H1 (cell line): Measurements from ENCODE around the gene TIE1. TPM values are rescaled to one million over a fixed set of nuclear protein-coding genes. Genes with fewer than 3 reads are reported as not detected.

ENCODE experiments used
- CTCF ChIA-PET: fragments of 300-600 bp; sonication (Branson Sonifier 250); formaldehyde crosslinking; loops from one replicate; lab custom pipeline; 2021; ENCODE audit not compliant: partially characterized antibody; lab: Charles Lee
- POLR2A ChIA-PET: fragments of 300-600 bp; sonication (Branson Sonifier 250); formaldehyde crosslinking; loops from one replicate; lab custom pipeline; 2021; ENCODE audit warnings: inconsistent platforms; ENCODE audit not compliant: partially characterized antibody; lab: Charles Lee
- DNase-seq, 2 experiments: peaks; one replicate each; pipeline versions ENCODE4 v3.0.0 to v3.0.0-alpha.2; 2010 to 2022; ENCODE audit warnings: low spot score in 2 of 2, low read depth in 1 of 2, mixed read lengths in 1 of 2
- FAIRE-seq: peaks from 2 replicates; lab custom pipeline; 2011; peaks lifted over from hg19 to GRCh38; lab: Jason Lieb, UNC
- H2AFZ ChIP-seq: 2 replicates; pipeline ENCODE4 v1.8.1; 2012; ENCODE audit warnings: low read length, inconsistent platforms
- H2AK5ac ChIP-seq: 2 replicates; pipeline ENCODE4 v1.6.1; 2013; ENCODE audit warnings: low read depth, low read length
- H2BK120ac ChIP-seq: replicated peaks from 2 replicates; pipeline ENCODE3; 2013; ENCODE audit warnings: low read depth, low read length, inconsistent platforms
- H2BK12ac ChIP-seq: 2 replicates; pipeline ENCODE4 v1.6.1; 2013; ENCODE audit warnings: low read depth, low read length
- H2BK15ac ChIP-seq: 2 replicates; pipeline ENCODE4 v1.6.1; 2013; ENCODE audit warnings: low read length
- H2BK20ac ChIP-seq: 2 replicates; pipeline ENCODE4 v1.6.1; 2013; ENCODE audit warnings: low read length
- H2BK5ac ChIP-seq: 2 replicates; pipeline ENCODE4 v1.6.1; 2013; ENCODE audit warnings: low read depth, low read length
- H3K14ac ChIP-seq: 2 replicates; pipeline ENCODE4 v1.6.1; 2013; ENCODE audit warnings: inconsistent platforms; ENCODE audit not compliant: insufficient read length
- H3K18ac ChIP-seq: 2 replicates; pipeline ENCODE4 v1.6.1; 2013; ENCODE audit warnings: low read length; ENCODE audit errors: extremely low read depth
- H3K23ac ChIP-seq: 2 replicates; pipeline ENCODE4 v1.6.1; 2013; ENCODE audit warnings: inconsistent platforms; ENCODE audit not compliant: insufficient read length
- H3K23me2 ChIP-seq: 2 replicates; pipeline ENCODE4 v1.6.1; 2013; ENCODE audit warnings: low read depth, low read length
- H3K27ac ChIP-seq: 2 replicates; pipeline ENCODE4 v1.6.1; 2011; ENCODE audit warnings: low read depth, low read length, inconsistent platforms
- H3K27me3 ChIP-seq, 4 experiments: replicated peaks in 1 of 4; 1 replicate in 1 of 4; 2 replicates in 3 of 4; pipeline versions ENCODE4 v1.6.1 to v1.8.1; 2011 to 2013; ENCODE audit warnings: low read length in 3 of 4, mild to moderate bottlenecking in 3 of 4, inconsistent platforms in 2 of 4, mixed read lengths in 2 of 4, moderate library complexity in 1 of 4; ENCODE audit not compliant: control insufficient read depth in 3 of 4, insufficient read depth in 3 of 4; ENCODE audit errors: extremely low read depth in 1 of 4
- H3K36me3 ChIP-seq, 4 experiments: 2 replicates each; pipeline versions ENCODE4 v1.6.1 to v1.8.1; 2011 to 2013; ENCODE audit warnings: mild to moderate bottlenecking in 4 of 4, low read length in 3 of 4, moderate library complexity in 2 of 4, control low read depth in 1 of 4, inconsistent platforms in 1 of 4; ENCODE audit not compliant: insufficient read depth in 4 of 4, control insufficient read depth in 2 of 4
- H3K4ac ChIP-seq: replicated peaks from 2 replicates; pipeline ENCODE3; 2013; ENCODE audit warnings: low read length, low read depth, mixed read lengths, inconsistent platforms; ENCODE audit not compliant: insufficient read length
- H3K4me1 ChIP-seq, 4 experiments: replicated peaks in 1 of 4; 1 replicate in 1 of 4; 2 replicates in 3 of 4; pipeline versions ENCODE4 v1.6.1 to v1.8.1; 2011 to 2013; ENCODE audit warnings: low read length in 3 of 4, inconsistent platforms in 2 of 4, mixed read lengths in 1 of 4; ENCODE audit not compliant: insufficient read depth in 4 of 4, control insufficient read depth in 3 of 4
- H3K4me2 ChIP-seq, 2 experiments: 2 replicates each; pipeline versions ENCODE4 v1.6.1 to v1.8.1; 2011 to 2013; ENCODE audit warnings: low read depth in 2 of 2, low read length in 2 of 2, control low read depth in 1 of 2, inconsistent platforms in 1 of 2, mild to moderate bottlenecking in 1 of 2; ENCODE audit not compliant: insufficient read depth in 1 of 2
- H3K4me3 ChIP-seq, 4 experiments: fragments of 200-600, 300-600 bp in 1 of 4; sonication (generic), shearing (Covaris generic), sonication (Bioruptor Twin) in 1 of 4; 2 replicates each; pipeline versions ENCODE4 v1.5.1 to v1.8.1; 2011 to 2016; ENCODE audit warnings: low read length in 4 of 4, low read depth in 3 of 4, control low read depth in 2 of 4, inconsistent platforms in 2 of 4, mild to moderate bottlenecking in 2 of 4, mixed read lengths in 1 of 4, moderate library complexity in 1 of 4; ENCODE audit not compliant: insufficient read depth in 2 of 4; ENCODE audit errors: extremely low read depth in 1 of 4
- H3K56ac ChIP-seq: replicated peaks from 2 replicates; pipeline ENCODE3; 2013; ENCODE audit warnings: low read depth, mild to moderate bottlenecking, mixed read lengths, low read length, inconsistent platforms; ENCODE audit not compliant: insufficient read length
- H3K79me1 ChIP-seq: 2 replicates; pipeline ENCODE4 v1.6.1; 2013; ENCODE audit warnings: low read depth, low read length, control low read depth
- H3K79me2 ChIP-seq, 2 experiments: 2 replicates each; pipeline versions ENCODE4 v1.6.1 to v1.8.1; 2012 to 2013; ENCODE audit warnings: low read length in 2 of 2, mild to moderate bottlenecking in 2 of 2, inconsistent platforms in 1 of 2; ENCODE audit not compliant: insufficient read depth in 2 of 2, control insufficient read depth in 1 of 2
- H3K9ac ChIP-seq, 4 experiments: replicated peaks in 1 of 4; 1 replicate in 1 of 4; 2 replicates in 3 of 4; pipeline versions ENCODE4 v1.6.1 to v1.8.1; 2011 to 2013; ENCODE audit warnings: low read depth in 3 of 4, low read length in 3 of 4, control low read depth in 2 of 4, mild to moderate bottlenecking in 2 of 4, moderate library complexity in 2 of 4, inconsistent platforms in 1 of 4; ENCODE audit errors: extremely low read depth in 1 of 4
- H3K9me3 ChIP-seq, 2 experiments: 2 replicates each; pipeline versions ENCODE4 v1.6.1 to v1.8.1; 2012 to 2013; ENCODE audit warnings: mild to moderate bottlenecking in 2 of 2, moderate library complexity in 2 of 2, control low read depth in 1 of 2, inconsistent platforms in 1 of 2, low read depth in 1 of 2, low read length in 1 of 2, mixed read lengths in 1 of 2; ENCODE audit not compliant: insufficient read depth in 2 of 2
- H4K20me1 ChIP-seq, 2 experiments: replicated peaks in 1 of 2; 2 replicates each; pipeline versions ENCODE3 to v1.8.1; 2011 to 2013; ENCODE audit warnings: inconsistent platforms in 2 of 2, low read length in 2 of 2, mild to moderate bottlenecking in 1 of 2; ENCODE audit not compliant: insufficient read depth in 2 of 2, control insufficient read depth in 1 of 2
- H4K5ac ChIP-seq: 2 replicates; pipeline ENCODE4 v1.6.1; 2013; ENCODE audit warnings: low read length, low read depth, mixed read lengths, inconsistent platforms; ENCODE audit not compliant: insufficient read length
- H4K8ac ChIP-seq: 2 replicates; pipeline ENCODE4 v1.8.0; 2013; ENCODE audit warnings: mild to moderate bottlenecking, moderate library complexity, low read length, inconsistent platforms; ENCODE audit not compliant: insufficient read depth; ENCODE audit errors: extremely low read depth
- H4K91ac ChIP-seq: replicated peaks from 2 replicates; pipeline ENCODE3; 2013; ENCODE audit warnings: low read length, mixed read lengths, inconsistent platforms; ENCODE audit not compliant: insufficient read length
- BRCA1 ChIP-seq: IDR thresholded peaks from 2 replicates; pipeline ENCODE4 v1.6.1; 2012; ENCODE audit warnings: low read depth, low read length, improper control_type of control experiment
- FOSL1 ChIP-seq: IDR thresholded peaks from 2 replicates; pipeline ENCODE4 v1.6.1; 2011; ENCODE audit warnings: mild to moderate bottlenecking, low read depth, low read length, moderate library complexity; ENCODE audit not compliant: insufficient read depth
- KDM4A ChIP-seq: IDR thresholded peaks from one replicate; pipeline ENCODE4 v1.7.1; 2012; ENCODE audit warnings: low read depth, mild to moderate bottlenecking, moderate library complexity, low read length, inconsistent platforms; ENCODE audit not compliant: severe bottlenecking
- WGBS, 2 experiments: shearing (Covaris generic) in 1 of 2; methylation state at CpG; one replicate each; pipeline versions ENCODE4 v1.1.6 to v1.1.7; 2013 to 2015; ENCODE audit warnings: low lambda C conversion rate in 2 of 2, mixed read lengths in 2 of 2, inconsistent platforms in 1 of 2, low coverage in 1 of 2, missing lambda C conversion rate in 1 of 2; ENCODE audit not compliant: insufficient replicate concordance in 2 of 2, insufficient coverage in 1 of 2, insufficient read length in 1 of 2; ENCODE audit errors: extremely low coverage in 1 of 2, missing lambda C conversion rate in 1 of 2; 5-methylcytosine and 5-hydroxymethylcytosine counted together
- polyA plus RNA-seq, 7 experiments: library from polyadenylated mRNA; depleted of rRNA in 3 of 7; stranded (reverse) in 5 of 7; unstranded in 2 of 7; fragments of >200 nt in 5 of 7; fragments of 200-250 nt in 2 of 7; gene quantifications; 1 replicate in 5 of 7; 2 replicates in 1 of 7; 4 replicates in 1 of 7; pipeline versions ENCODE4 v1.2.1 to v1.2.3, GENCODE V29; 2011 to 2013; ENCODE audit warnings: missing spikeins in 2 of 7, mixed read lengths in 2 of 7
- total RNA-seq: library from RNA; stranded (reverse); fragmentation: NEBNext Ultra II Directional; extraction: Animal tissue kit (Norgen Biotek cat#: 25700); gene quantifications from 2 replicates; pipeline ENCODE4 v1.2.1, GENCODE V29; 2021

TIE1 gene
- total and polyA plus RNA-seq, 2 of the 8 experiments (the other 6 are each of a cell fraction or from before 2014, with no cell fraction given), result 0.74 to 2.2 TPM

- Histone ChIP-seq H3K4me1 (no peaks in the 10 kb centered on the region; a peak in 1 of 7 replicates), H3K56ac (no peak overlapping the region), H3K23ac (no peak overlapping the region), H3K79me2 (no peaks in the 10 kb centered on the region), H2BK15ac (no peak overlapping the region), H3K23me2 (no peaks in the 10 kb centered on the region), H3K4me2 (no peak overlapping the region), H3K27ac (no peak overlapping the region), H2BK12ac (no peak overlapping the region), H3K79me1 (no peaks in the 10 kb centered on the region), H2AFZ (no peak overlapping the region), H4K8ac (no peak overlapping the region), H3K36me3 (no peaks in the 10 kb centered on the region), H2BK120ac (no peak overlapping the region), H4K91ac (no peak overlapping the region), H3K14ac (no peak overlapping the region), H2AK5ac (no peak overlapping the region), H3K27me3 (no peaks in the 10 kb centered on the region), H4K5ac (no peak overlapping the region), H3K18ac (no peak overlapping the region), H2BK20ac (no peak overlapping the region), H4K20me1 (no peaks in the 10 kb centered on the region), H3K9ac (no peak overlapping the region), H3K4ac (no peak overlapping the region), H2BK5ac (no peak overlapping the region), H3K9me3 (no peaks in the 10 kb centered on the region), H3K4me3 (no peak overlapping the region)
- FAIRE-seq (no peak), DNase-seq (no peak)
- 74% methylated on average over 6 of the region's 6 CpGs; no CpG with 5 or more reads in 1 of the 2 experiments for WGBS, 2 experiments
- ChIA-PET CTCF (interaction anchor here (0.6 to 1.9 kb wide), 3 partner anchors 10 to 79 kb away, joined by 3 to 7 read pairs (median 5); no protein-coding TSS in a partner anchor), POLR2A (interaction anchor here (1.3 kb wide), 1 partner anchor 10 kb away, joined by 3 read pairs; no protein-coding TSS in a partner anchor)
- TF ChIP-seq KDM4A, result no peak
- TF ChIP-seq FOSL1, result no peak
- no peak for TF ChIP-seq BRCA1
Measured at GRCh38 chr1:43305926-43306687, 5.3 kb downstream of the TIE1 start.
